ENCODE data around the gene FTSJ3. TPM values are rescaled to one million over a fixed set of nuclear protein-coding genes. Genes with fewer than 3 reads are reported as not detected.
A peak's percentile ranks its signal among the peaks of the same experiment; 100 is the strongest.
"Not testable (repeated sequence)": the region's sequence is repeated elsewhere in the genome, so short reads cannot be mapped to it uniquely, and the experiment has no call there.

FTSJ3 gene
- total RNA-seq (2014; rRNA removed; shearing (Covaris generic)), result 27.9 and 35.0 TPM in 2 replicates
- 38.2 and 41.4 TPM in 2 replicates for polyA plus RNA-seq (2014; cell fraction: nucleus; rRNA removed)

- peak; percentile 95 for DNase-seq (ENCODE audit: extremely low read depth, low read depth)
Observed at GRCh38 chr17:63827002-63827800, at the start of gene FTSJ3, which contains the start of gene PSMC5. Gene FTSJ3, minus strand, starts transcription at chr17:63827663. Its CDS starts 761 bp downstream, at chr17:63826902. Gene PSMC5, plus strand, starts transcription at chr17:63827431. Its CDS starts 60 bp downstream, at chr17:63827491.

- not testable (repeated sequence) for DNase-seq (ENCODE audit: extremely low read depth, low read depth)
Observed at GRCh38 chr17:63874693-63875092, 47.2 kb upstream of the FTSJ3 start.

GRCh38 chr17:63874061-63874626 is 46.7 kb upstream of the FTSJ3 start:
- DNase-seq (ENCODE audit: extremely low read depth, low read depth), result not testable (repeated sequence)

- not testable (repeated sequence) for DNase-seq (ENCODE audit: extremely low read depth, low read depth)
Observed at GRCh38 chr17:63873577-63873976, 46.1 kb upstream of the FTSJ3 start, which contains the start of gene CSH2. Gene CSH2, minus strand, starts transcription at chr17:63873677. Its CDS starts 63 bp downstream, at chr17:63873614.

- not testable (repeated sequence) for DNase-seq (ENCODE audit: extremely low read depth, low read depth)
Observed at GRCh38 chr17:63871646-63872365, 44.3 kb upstream of the FTSJ3 start.

- DNase-seq (ENCODE audit: extremely low read depth, low read depth), result not testable (repeated sequence)
Observed at GRCh38 chr17:63870292-63870665, 42.8 kb upstream of the FTSJ3 start.

- not testable (repeated sequence) for DNase-seq (ENCODE audit: extremely low read depth, low read depth)
Observed at GRCh38 chr17:63869491-63870291, 42.2 kb upstream of the FTSJ3 start.

GRCh38 chr17:63866625-63867024 is 39.2 kb upstream of the FTSJ3 start:
- not testable (repeated sequence) for DNase-seq (ENCODE audit: extremely low read depth, low read depth)

GRCh38 chr17:63859257-63859656 is 31.8 kb upstream of the FTSJ3 start:
- no peak for DNase-seq (ENCODE audit: extremely low read depth, low read depth)

- DNase-seq (ENCODE audit: extremely low read depth, low read depth), result not testable (repeated sequence)
Observed at GRCh38 chr17:63856425-63856824, 29.0 kb upstream of the FTSJ3 start.

GRCh38 chr17:63855185-63855584 is 27.7 kb upstream of the FTSJ3 start:
- DNase-seq (ENCODE audit: extremely low read depth, low read depth), result no peak

GRCh38 chr17:63854709-63855108 is 27.2 kb upstream of the FTSJ3 start:
- no peak for DNase-seq (ENCODE audit: extremely low read depth, low read depth)

GRCh38 chr17:63853260-63853659 is 25.8 kb upstream of the FTSJ3 start:
- no peak for DNase-seq (ENCODE audit: extremely low read depth, low read depth)

GRCh38 chr17:63850401-63850800 is 22.9 kb upstream of the FTSJ3 start:
- no peak for DNase-seq (ENCODE audit: extremely low read depth, low read depth)

- DNase-seq (ENCODE audit: extremely low read depth, low read depth), result peak; percentile 91
Observed at GRCh38 chr17:63848834-63849689, 21.6 kb upstream of the FTSJ3 start.

- no peak for DNase-seq (ENCODE audit: extremely low read depth, low read depth)
Observed at GRCh38 chr17:63847525-63848249, 20.2 kb upstream of the FTSJ3 start.

- DNase-seq (ENCODE audit: extremely low read depth, low read depth), result no peak
Observed at GRCh38 chr17:63845509-63845908, 18.0 kb upstream of the FTSJ3 start.

- no peak for DNase-seq (ENCODE audit: extremely low read depth, low read depth)
Observed at GRCh38 chr17:63843910-63844677, 16.6 kb upstream of the FTSJ3 start.

Measured in NCI-H460 (cell line).